Measurements from ENCODE around the gene GSN. TPM values are rescaled to one million over a fixed set of nuclear protein-coding genes. Genes with fewer than 3 reads are reported as not detected.

The GSN gene
- total and polyA plus RNA-seq, 4 donors, result 18.8 to 402 (median 51.6) TPM

DNA sequence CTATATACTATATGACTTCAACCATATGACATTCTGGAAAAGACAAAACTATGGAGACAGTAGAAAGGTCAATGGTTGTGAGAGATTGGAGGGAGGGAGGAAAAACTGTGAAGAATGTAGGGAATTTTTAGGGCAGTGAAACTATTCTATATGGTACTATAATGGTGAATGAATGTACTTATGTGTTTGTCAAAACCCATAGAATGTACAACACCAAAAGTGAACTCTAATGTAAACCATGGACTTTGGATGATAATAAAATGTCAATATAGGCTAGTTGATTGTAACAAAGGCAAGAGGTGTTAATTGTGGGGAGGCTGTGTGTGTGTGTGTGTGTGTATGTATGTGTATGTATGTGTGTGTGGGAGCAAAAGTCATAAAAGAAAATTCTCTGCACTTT, 112.9 kb downstream of the GSN start:
- H3K9me3 ChIP-seq (ENCODE audit: control insufficient read depth in 4 of 4, low read length in 3 of 4), result no peaks in the 10 kb centered on the region
- no peak for DNase-seq (ENCODE audit: low spot score)

More for the DNA sequence above, 112.9 kb downstream of the GSN start:
- Histone ChIP-seq H3K4me1 (ENCODE audit: control insufficient read depth in 4 of 4, insufficient read depth in 4 of 4, low read length in 3 of 4) (no peaks in the 10 kb centered on the region), H3K4me3 (ENCODE audit: low read depth in 1 of 3, low read length in 3 of 3) (no peak overlapping the region), H3K27ac (ENCODE audit: low read depth in 1 of 2, low read length in 2 of 2) (no peak overlapping the region), H3K9ac (ENCODE audit: low read depth in 1 of 2, low read length in 2 of 2) (no peak overlapping the region), H3K36me3 (ENCODE audit: control insufficient read depth in 4 of 4, insufficient read depth in 3 of 4, low read depth in 1 of 4, low read length in 3 of 4) (no peaks in the 10 kb centered on the region), H3K27me3 (ENCODE audit: control insufficient read depth in 4 of 4, insufficient read depth in 4 of 4, low read length in 3 of 4) (no peaks in the 10 kb centered on the region)
- TF ChIP-seq, protein P1, sequence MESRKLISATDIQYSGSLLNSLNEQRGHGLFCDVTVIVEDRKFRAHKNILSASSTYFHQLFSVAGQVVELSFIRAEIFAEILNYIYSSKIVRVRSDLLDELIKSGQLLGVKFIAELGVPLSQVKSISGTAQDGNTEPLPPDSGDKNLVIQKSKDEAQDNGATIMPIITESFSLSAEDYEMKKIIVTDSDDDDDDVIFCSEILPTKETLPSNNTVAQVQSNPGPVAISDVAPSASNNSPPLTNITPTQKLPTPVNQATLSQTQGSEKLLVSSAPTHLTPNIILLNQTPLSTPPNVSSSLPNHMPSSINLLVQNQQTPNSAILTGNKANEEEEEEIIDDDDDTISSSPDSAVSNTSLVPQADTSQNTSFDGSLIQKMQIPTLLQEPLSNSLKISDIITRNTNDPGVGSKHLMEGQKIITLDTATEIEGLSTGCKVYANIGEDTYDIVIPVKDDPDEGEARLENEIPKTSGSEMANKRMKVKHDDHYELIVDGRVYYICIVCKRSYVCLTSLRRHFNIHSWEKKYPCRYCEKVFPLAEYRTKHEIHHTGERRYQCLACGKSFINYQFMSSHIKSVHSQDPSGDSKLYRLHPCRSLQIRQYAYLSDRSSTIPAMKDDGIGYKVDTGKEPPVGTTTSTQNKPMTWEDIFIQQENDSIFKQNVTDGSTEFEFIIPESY (IDR thresholded peaks at IDR 0.05), result no peak
- TF ChIP-seq JUND (IDR thresholded peaks at IDR 0.05) (no peak), YY1 (IDR thresholded peaks at IDR 0.05) (no peak), HNF4G (IDR thresholded peaks at IDR 0.05) (no peak), HNF4A (conservative IDR thresholded peaks at IDR 0.05) (no peak), RAD21 (IDR thresholded peaks at IDR 0.05) (no peak), GABPA (IDR thresholded peaks at IDR 0.05 in 1 of 2, conservative IDR thresholded peaks at IDR 0.05 in 1 of 2) (no peak), NR2F2 (IDR thresholded peaks at IDR 0.05) (no peak), RXRA (IDR thresholded peaks at IDR 0.05) (no peak), FOXA2 (IDR thresholded peaks at IDR 0.05) (no peak)
- TF ChIP-seq, protein P2, sequence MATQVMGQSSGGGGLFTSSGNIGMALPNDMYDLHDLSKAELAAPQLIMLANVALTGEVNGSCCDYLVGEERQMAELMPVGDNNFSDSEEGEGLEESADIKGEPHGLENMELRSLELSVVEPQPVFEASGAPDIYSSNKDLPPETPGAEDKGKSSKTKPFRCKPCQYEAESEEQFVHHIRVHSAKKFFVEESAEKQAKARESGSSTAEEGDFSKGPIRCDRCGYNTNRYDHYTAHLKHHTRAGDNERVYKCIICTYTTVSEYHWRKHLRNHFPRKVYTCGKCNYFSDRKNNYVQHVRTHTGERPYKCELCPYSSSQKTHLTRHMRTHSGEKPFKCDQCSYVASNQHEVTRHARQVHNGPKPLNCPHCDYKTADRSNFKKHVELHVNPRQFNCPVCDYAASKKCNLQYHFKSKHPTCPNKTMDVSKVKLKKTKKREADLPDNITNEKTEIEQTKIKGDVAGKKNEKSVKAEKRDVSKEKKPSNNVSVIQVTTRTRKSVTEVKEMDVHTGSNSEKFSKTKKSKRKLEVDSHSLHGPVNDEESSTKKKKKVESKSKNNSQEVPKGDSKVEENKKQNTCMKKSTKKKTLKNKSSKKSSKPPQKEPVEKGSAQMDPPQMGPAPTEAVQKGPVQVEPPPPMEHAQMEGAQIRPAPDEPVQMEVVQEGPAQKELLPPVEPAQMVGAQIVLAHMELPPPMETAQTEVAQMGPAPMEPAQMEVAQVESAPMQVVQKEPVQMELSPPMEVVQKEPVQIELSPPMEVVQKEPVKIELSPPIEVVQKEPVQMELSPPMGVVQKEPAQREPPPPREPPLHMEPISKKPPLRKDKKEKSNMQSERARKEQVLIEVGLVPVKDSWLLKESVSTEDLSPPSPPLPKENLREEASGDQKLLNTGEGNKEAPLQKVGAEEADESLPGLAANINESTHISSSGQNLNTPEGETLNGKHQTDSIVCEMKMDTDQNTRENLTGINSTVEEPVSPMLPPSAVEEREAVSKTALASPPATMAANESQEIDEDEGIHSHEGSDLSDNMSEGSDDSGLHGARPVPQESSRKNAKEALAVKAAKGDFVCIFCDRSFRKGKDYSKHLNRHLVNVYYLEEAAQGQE (IDR thresholded peaks at IDR 0.05), result no peak
- TF ChIP-seq, protein P3, sequence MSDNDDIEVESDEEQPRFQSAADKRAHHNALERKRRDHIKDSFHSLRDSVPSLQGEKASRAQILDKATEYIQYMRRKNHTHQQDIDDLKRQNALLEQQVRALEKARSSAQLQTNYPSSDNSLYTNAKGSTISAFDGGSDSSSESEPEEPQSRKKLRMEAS (IDR thresholded peaks at IDR 0.05), result no peak
- TF ChIP-seq, protein P4, sequence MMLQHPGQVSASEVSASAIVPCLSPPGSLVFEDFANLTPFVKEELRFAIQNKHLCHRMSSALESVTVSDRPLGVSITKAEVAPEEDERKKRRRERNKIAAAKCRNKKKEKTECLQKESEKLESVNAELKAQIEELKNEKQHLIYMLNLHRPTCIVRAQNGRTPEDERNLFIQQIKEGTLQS (IDR thresholded peaks at IDR 0.05), result no peak

Other genes starting within 250 kb of the GSN start
- 100 to 1,000 TPM; 456 to 485 TPM for gene C5, start 217.9 kb upstream of the GSN start, total RNA-seq
- gene C5, start 217.9 kb upstream of the GSN start, polyA plus RNA-seq, result 100 to 1,000 TPM; 127 to 266 TPM
- 1 to 10 TPM; 6.3 to 8.7 TPM for gene CNTRL, start 193.2 kb upstream of the GSN start, total RNA-seq
- gene CNTRL, start 193.2 kb upstream of the GSN start, polyA plus RNA-seq, result 1 to 10 TPM; 1.6 to 2.5 TPM
- gene RAB14, start 66.3 kb upstream of the GSN start, total RNA-seq, result 10 to 100 TPM; 30.2 to 42.8 TPM
- 10 to 100 TPM; 25.9 to 48.2 TPM for gene RAB14, start 66.3 kb upstream of the GSN start, polyA plus RNA-seq
- gene STOM, start 102.1 kb downstream of the GSN start, total RNA-seq, result 100 to 1,000 TPM; 318 to 398 TPM
- gene STOM, start 102.1 kb downstream of the GSN start, polyA plus RNA-seq, result 100 to 1,000 TPM; 150 to 212 TPM
- 1 to 10 TPM; 2.4 to 3.3 TPM for gene GGTA1, start 231.7 kb downstream of the GSN start, total RNA-seq
- gene GGTA1, start 231.7 kb downstream of the GSN start, polyA plus RNA-seq, result 1 to 10 TPM; 2.5 to 3.1 TPM